HG02973 (cell line): ENCODE measurements around the gene JMJD4.

Experiments used
- ATAC-seq: cut with Tn5 transposase; IDR thresholded peaks from one replicate; pipeline ENCODE4 v1.9.1; 2021; ENCODE audit warnings: moderate library complexity; ENCODE audit not compliant: unreplicated experiment

The JMJD4 gene

DNA sequence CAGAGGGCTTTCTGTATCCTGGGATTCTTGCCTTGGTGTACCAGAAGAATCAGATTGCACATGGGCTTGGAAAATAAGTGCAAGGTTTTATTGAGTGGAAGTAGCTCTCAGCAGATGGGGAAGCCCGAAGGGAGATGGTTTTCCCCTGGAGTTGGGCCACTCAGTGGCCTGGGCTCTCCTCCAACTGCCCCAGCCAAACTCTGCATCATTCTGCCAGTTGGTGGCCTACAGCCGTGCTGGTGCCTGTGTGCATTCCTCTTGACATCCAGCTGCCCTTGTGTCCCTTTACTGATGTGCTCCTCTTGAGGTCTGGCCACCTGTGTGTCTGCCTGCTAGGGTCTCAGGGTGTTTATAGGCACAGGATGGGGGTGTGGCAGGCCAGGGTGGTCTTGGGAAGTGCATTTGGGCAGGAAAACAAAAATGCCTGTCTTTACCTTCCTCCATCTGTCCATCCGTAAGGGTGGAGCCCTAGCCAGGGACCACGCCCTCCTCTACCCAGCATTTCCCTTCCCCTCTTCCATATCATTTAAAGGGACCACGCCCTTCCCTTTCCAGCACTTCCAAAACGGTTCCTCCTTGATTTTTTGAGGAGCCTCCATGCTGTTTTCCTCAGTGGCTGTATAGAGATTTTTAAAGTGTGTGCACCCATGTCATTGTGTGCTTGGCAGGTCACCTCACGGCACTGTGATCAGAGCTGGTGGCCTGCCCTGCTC is 19.1 kb upstream of the JMJD4 start:
- no peak for ATAC-seq

DNA sequence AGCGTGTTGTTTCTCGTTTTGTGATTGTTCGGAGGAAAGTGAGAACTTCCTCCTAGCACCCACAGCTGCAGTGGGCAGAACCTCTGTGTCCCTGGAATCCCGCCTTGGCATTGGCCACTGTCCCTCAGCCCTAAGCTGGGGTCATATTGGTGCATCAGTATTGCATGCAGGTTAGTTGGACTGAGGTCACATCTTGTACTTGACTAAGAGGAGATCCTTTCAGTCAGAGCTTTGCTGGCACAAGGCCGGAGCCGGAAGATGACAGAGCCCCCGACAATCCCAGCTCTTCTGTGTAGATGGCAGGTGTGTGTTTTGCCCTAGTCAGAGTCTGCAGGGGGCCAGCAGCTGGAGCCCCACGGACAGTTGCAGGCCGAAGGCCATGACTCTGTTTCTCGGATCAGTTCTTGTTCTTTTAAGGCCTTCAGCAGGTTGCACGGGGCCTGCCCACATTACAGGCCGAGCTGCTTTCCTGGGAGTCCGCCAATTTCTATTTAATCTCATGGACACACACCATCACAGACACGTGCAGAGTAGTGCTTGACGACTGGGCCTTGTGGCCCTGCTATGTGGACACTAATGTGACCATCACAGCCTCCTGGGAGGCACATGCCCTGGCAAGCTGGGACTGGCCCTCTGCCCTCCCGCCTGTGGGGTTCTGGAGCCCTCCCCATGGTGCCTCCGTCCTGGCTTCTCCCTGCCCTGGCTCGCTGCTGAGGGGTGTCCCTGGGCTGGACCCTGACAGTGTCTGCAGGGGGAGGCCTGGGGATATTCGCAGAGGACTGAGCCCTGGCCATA is 15.0 kb upstream of the JMJD4 start:
- no peak for ATAC-seq

DNA sequence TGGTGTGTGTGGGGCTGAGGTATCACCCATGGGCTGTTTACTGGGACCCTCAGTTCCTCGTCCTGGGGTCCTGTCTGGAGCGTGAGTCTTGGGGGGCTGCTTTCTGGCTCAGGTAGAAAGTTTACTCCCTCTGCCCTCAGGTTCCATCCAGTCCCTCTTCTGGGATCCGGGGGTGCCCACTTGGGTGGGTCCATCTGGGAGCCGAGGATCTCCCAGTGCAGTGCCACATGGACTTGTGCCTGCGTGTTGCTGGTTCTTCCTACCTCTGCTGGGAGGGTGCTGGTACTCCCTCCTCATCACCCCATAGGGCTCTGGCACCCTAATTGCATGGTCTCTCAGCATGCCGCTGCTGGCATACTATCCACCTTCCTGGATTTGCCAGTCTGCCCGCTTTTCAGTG is 14.1 kb upstream of the JMJD4 start:
- ATAC-seq: no peak

DNA sequence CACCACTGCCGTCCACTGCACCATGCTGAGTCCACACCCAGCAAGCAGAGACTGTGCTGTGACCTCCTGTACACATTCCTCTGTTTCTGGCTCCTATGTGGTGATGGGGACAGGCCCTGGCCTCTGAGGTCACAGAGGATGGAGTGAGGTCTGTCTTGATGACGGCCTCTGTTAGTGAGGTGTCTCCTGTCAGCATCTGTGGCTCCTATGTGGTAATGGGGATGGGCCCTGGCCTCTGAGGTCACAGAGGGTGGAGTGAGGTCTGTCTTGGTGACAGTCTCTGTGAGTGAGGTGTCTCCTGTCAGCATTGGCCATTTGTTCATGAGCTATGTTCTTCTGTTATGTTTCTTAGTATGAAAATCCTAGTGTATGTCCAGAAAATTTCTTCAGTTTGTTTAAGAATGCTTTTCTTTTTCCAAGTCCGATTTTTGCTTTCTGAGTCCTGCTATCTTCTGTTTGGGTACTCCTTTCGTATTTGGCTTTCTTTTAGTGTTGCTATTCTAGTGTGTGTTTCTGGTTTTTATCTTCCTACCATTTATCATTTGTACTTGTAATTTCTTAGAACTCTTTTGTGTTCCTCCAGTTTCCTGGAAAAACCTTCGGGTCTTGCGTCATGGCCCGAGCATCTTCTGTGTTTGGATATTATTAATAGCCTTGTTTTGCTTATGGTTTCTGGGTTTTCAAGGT is 13.5 kb upstream of the JMJD4 start:
- ATAC-seq: no peak

DNA sequence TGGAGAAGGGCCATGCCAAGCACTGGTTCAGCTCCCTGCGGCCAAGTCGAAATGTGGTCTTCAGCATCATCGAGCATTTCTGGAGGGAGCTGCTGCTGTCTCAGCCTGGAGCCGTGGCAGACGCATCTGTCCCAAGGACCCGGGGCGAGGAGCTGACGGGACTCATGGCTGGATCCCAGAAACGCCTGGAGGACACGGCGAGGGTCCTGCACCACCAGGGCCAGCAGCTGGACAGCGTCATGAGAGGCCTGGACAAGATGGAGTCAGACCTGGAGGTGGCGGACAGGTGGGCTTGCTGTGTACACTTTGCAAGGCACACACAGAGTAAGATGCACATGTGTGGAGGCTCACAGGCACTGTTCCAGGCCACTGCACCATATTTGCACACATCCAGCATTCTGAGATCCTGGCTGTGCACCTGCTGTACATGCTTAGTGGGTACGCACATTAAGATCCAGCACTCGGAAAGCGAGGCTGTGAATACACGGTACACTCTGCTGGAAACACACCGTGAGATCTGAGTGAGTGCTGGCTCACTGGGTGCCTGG is 12.9 kb upstream of the JMJD4 start:
- no peak for ATAC-seq

DNA sequence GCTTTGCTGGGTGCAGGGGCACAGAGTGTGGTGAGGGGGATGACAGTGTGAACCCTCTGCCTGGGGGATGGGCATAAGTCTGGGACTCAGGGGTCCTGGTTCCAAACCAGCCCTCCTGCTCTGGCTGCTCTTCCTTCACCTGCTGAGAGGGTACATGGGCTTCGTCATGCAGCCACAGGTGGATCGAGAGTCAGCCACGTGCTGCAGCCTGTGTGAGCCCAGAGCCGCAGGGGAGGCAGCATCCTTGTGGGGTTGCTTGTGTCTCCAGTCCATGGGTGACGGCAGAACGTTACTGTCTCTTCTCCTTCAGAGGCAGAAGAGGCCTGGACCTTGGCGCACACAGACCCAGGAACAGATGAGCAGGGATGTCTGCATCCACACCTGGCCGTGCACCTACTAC is 12.3 kb upstream of the JMJD4 start:
- no peak for ATAC-seq

DNA sequence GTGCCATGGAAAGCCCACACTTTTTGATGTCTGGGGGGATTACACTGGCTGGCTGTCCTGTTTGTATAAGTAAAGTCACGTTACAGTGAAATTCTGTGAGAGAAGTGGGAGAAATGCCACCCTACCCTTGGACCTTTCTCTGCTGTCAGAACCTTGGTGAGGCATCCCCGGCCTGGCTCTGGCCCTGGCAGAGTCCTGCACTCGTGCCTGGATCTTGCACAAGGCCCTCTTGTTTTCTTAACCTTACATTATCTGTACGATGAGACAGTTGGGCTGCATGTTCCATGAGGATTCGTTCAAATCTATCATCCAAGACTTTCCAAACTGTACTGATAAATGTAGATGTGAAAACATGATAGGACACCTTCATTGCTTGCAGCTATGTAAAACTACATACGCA is 11.6 kb upstream of the JMJD4 start:
- no peak for ATAC-seq

DNA sequence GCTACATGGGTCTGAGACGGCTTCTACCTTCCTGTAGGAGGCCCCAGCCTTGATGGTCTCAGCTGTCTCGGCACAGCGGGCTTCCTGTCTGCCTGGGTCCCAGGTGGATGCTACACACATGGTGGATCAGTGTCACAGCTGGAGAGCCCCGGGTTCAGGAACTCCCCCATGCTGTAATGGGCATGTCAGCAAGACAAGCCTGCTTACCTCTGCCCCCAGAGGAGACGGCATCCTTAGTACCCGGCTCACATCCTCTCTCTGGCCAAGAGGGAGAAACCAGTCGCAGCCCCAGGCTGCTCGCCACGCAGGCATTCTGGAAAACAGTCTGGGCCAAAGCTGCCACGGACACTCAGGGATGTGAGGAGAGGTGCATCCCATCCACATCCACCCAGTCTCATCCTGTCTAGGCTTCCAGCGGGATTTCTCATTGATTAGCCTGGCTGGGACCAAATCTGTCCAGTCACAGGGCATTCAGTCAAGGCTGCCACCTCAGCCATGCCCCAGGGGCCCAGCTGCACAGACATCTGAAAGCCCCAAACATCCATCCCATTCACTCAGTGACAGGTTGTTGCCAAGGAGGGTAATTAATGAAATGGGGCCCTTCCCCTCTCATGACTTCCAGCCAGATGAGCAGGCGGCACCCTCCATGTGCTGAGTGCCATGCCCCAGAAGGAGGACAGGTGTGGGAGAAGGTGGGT is 10.6 kb upstream of the JMJD4 start:
- no peak for ATAC-seq

DNA sequence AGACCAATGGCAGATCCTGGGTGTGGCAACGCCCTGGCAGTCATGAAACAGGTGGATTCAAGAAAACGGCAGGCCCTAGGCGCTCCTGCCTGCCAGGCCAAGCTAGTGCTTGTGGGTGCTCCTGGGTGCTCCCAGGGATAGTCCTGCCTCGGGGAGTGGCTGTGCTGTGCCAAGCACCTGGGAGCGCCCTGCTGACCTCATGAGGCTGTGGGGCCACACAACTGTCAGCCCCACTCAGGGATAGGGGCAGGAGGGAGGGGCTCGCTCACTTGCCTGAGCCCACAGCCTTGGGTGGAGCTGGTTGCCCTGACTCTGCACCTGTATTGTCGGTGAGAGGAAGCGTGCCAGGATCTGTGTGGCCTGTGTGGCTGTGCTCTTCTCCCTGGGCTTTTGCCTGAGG is 9.6 kb upstream of the JMJD4 start:
- ATAC-seq: no peak

DNA sequence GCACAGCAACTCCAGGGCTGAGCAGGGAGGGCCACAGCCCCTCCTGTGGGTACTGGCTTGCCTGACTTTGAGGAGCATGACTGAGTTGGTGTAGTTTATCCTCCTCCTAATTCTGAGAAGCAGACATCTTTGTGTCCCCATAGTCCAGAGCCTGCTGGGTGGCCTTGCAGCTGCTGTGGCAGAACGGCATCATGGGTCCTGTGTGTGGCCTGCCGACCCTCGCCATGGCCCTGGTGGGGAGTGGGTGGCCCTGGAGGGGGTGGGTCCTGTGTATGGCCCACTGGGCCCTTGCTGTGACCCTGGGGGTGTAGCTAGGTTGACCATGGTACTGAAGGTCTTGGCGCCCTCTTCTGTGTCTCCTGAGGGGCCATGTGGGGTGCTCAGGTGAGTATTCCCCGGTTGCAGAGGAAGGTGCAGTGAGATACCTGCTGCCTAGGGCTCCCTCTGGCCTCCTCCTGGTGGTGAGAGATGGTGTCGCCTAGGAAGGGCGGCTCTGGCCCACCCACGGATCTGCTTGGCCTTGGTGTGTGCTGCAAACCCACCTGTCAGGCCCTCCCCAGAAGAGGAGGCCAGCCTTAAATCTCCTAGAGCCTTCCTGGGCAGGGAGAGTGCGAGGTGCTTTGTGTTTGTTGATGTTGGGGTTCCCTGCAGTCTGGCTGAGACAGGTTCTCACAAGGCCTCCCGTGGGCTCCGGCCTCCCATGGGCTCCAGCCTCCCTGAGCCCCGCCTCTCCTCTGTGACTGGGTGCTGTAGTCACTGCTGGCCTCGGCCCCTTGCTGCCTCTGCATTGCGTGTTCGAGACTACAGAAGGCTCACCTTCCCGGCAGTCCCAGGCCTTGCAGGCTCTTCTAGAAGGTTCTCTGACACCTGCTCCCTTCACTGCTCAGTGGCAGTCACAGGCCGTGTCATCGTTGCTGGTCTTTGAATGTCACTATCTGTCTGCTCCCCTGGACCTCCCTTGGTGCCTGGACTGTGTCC is 7.9 kb upstream of the JMJD4 start:
- ATAC-seq: no peak

DNA sequence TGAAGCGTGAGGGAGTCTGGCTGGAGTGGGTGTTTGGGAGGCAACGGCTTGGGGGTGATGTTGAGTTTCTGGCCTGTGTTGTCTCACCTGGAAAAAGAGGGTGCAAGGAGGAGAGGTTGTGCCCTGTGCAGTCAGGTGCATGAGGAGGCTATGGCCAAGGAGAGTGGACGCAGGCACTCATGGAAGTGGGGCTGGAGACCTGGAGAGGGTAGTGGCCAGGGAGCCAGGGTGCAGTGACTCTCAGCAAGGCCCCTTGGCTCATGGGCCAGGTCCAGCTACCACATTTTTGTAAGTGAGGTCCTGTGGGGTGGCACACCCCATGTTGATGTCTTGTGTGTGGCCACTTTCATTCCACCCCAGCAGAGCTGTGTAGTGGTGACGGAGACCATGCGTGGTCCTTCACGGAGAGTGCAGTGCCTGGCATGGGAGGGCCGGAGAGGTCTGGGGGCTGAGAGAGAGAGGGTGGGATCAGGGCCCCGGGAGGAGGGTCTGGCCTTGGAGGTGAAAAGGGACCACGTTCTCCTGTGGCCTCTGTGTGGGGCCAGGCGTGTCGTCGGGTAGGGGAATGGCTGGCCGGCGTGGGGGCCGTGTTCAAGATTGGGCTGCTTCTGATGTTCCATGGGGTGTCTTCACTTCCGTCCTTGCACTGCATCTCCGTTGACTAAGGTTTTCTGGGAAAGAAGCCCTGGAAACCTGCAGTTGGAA is 6.2 kb upstream of the JMJD4 start:
- no peak for ATAC-seq

DNA sequence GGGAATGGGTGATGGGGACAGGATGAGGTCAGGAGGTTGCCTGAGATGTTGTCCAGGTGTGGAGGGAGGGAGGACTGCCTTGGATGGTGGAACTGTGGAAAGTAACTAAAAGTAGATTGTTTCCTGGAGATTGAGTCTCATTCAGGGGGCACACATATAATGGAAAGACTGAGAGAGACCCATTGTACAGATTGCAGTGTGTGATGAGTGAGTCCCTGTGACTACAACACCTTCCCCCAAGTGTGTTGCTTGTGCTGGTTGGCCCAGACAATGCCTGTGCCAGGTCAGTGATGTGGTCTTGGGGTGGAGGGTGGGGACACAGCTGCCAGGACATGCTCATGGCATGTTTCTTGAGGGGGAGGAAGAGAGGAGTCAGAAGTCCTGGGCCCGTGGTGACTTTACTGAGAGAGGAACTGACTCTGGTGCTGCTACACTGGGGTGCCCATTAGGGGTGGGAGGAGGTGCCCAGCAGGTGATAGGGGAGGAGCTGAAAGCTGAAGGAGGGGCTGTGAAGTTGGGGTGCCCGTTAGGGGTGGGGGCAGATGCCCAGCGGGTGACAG is 5.4 kb upstream of the JMJD4 start:
- ATAC-seq: no peak

DNA sequence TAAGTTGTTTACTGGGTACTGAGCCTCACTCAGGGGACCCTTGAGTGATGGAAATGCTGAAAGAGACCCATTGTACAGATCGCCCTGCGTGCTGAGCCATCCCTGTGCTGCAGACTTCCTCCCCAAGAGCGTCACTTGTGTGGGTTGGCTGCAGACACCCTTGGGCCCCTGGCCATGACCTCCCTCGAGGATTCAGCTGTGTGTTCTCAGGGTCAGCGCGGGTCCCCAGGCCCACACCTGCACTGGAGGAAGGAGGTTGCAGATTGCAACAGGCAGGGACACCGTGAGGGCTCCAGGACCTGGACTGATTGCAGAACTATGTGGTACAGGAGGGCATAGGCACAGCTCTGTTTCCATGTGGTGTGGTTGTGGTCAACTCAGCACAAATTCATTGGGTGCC is 4.5 kb upstream of the JMJD4 start:
- no peak for ATAC-seq

DNA sequence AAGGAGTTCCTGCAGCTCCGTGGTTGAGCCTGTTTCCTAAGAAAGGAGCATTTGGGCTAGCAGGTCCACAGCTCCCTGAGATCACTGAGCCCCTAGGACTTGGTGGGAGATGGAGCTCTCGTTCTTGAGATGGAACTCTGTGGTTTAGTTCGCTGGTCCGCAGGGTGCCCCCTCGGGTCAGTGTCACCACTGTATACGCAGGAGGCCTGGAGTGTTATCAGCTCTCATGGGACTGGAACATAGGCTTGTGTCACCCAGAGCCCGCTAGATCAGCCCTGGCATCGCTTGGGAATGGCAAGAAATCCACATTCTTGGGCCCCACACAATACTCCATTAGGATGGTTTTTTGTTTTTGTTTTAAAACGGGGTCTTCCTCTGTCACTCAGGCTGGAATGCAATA is 3.7 kb upstream of the JMJD4 start:
- ATAC-seq: no peak

DNA sequence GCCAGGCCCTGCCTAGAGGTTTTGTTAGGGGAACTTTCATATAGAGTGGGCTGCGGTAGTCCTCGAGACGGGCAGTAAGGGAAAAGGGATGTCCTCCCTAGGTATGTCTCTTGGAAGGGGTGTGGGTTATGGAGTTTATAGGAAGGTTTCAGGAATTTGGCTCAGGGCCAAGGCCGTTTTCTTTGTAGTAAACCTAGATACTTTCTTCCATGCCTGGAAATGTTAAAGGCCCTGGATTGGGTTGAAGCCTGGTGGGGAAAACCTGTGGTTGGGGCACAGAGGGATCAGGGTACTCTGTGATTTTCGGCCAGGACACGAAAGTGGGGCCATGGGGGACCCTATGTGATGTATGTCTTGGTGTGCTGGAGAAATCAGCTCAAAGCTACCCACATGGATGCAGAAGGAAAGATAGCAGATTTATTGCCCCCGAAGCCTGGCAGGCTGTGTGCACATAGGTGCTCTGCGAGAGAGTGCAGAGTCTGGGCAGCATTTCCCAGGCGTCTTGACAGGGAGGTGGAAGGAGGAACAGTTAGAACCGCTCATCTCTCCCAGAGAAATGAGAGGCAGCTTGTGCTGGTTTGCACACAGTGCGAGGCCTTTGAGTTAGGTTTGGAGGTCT is 1.8 kb upstream of the JMJD4 start:
- ATAC-seq: no peak

DNA sequence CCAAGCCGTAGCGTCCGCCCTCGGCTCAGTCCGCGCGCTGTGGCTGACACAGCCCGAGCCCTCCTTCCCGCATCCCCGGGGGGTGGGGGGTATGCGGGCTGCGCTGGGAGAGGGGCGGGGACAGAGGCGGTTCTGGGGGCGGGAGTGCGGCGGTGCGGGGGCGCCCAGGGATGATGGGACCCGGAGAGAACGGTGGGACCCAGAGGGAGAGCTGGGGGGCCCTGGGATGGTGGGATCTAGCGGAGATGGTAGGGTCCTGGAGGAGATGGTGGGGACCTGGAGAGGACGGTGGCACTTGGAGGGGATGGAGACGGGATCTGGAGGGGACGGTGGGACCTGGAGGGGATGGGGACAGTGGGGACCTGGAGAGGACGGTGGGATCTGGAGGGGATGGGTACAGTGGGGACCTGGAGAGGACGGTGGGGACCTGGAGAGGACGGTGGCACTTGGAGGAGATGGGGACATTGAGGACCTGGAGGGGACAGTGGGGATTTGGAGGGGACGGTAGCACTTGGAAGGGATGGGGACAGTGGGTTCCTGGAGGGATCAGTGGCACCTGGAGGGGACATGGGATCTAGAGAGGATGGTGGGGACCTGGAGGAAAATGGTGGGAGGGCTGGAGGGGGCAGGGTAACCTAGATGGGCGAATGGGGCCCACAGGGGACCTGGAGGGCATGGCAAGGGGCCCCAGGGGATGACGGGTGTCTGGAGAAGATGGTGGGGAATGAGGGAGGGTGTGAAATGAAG is 610 bp upstream of the JMJD4 start:
- no peak for ATAC-seq

DNA sequence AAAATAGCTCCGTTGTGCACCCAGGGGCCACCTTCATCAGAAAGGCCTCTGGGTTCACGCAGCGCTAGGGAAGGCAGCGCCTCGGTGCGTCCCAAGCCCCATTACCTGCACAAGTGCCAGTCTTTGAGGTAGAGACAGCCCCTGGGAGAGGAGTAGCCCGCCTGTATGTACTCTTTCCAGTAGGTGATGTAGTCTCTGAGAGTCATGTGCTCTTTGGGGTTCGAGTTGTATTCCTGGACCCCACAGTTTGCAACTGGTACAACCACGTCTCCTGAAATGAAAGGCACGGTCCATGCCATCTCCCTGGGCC is 601 bp downstream of the JMJD4 start:
- ATAC-seq: peak; percentile 4
